Measurements from ENCODE around the gene MEGF9.

Gene MEGF9

DNA sequence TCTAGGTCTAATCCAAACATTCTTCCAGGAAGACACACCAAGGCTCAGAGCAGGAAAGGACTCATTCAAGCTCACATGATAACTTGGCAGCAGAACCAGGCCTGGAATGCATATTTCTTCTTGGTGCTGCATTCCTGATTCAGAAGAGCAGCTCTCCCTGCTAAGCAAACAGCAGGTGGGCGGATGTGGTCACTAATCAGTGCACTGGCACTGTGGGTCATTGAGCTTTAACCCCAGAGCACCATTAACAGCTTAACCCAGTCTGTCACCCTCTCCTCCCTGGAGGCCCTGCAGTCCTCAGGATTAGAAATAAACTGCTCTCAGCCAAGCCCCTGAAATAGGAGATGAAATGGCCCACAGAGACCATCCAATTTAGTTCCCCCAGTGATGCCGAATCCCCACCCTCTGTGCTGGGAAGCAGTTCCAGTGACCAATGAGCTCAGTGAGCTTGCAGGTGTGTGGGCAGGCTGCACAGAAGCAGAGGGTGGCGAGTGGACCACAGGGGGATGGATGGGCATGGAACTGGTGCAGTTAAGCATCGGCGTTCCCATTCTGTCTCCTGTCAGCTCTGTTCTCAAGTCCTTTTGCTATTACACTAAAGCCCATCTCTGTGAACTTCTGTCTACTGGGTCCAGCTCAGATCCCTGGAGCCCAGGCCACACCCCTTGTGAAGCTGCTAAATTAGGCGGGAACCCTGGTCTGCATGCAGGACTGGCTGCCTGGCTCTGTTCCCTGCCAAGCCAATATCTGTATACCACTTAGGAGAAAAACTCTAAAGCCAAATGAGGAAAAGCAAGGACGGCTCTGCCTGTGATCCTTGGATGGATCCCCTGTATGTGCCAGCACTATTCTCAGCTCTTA is 16.6 kb upstream of the MEGF9 start:
- Histone ChIP-seq H4K20me1 (ENCODE audit: low read depth, low read length) (no peaks in the 10 kb centered on the region), H3K9ac (ENCODE audit: low read length) (no peak overlapping the region), H3K36me3 (ENCODE audit: low read length) (no peaks in the 10 kb centered on the region), H3K79me2 (ENCODE audit: insufficient read depth, low read length) (no peaks in the 10 kb centered on the region), H3K27ac (ENCODE audit: low read depth, low read length) (no peak overlapping the region), H3K27me3 (ENCODE audit: low read length) (no peaks in the 10 kb centered on the region), H3F3A (ENCODE audit: insufficient read depth) (no peaks in the 10 kb centered on the region), H3K9me3 (ENCODE audit: insufficient read depth, low read length) (no peaks in the 10 kb centered on the region), H3K9me2 (replicated peaks; ENCODE audit: insufficient read depth, low read length) (no peaks in the 10 kb centered on the region), H3K4me2 (ENCODE audit: low read depth, low read length, poor library complexity, severe bottlenecking) (no peak overlapping the region), H3K4me3 (ENCODE audit: insufficient read depth, low read length, poor library complexity, severe bottlenecking) (no peak overlapping the region), H2AFZ (ENCODE audit: low read depth, low read length, severe bottlenecking) (no peak overlapping the region)
- TF ChIP-seq EZH2phosphoT487 (conservative IDR thresholded peaks at IDR 0.05; ENCODE audit: low read length), result no peak
- TF ChIP-seq, protein P1, sequence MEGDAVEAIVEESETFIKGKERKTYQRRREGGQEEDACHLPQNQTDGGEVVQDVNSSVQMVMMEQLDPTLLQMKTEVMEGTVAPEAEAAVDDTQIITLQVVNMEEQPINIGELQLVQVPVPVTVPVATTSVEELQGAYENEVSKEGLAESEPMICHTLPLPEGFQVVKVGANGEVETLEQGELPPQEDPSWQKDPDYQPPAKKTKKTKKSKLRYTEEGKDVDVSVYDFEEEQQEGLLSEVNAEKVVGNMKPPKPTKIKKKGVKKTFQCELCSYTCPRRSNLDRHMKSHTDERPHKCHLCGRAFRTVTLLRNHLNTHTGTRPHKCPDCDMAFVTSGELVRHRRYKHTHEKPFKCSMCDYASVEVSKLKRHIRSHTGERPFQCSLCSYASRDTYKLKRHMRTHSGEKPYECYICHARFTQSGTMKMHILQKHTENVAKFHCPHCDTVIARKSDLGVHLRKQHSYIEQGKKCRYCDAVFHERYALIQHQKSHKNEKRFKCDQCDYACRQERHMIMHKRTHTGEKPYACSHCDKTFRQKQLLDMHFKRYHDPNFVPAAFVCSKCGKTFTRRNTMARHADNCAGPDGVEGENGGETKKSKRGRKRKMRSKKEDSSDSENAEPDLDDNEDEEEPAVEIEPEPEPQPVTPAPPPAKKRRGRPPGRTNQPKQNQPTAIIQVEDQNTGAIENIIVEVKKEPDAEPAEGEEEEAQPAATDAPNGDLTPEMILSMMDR (IDR thresholded peaks at IDR 0.05; ENCODE audit: insufficient read depth, low read length, poor library complexity, severe bottlenecking), result no peak

DNA sequence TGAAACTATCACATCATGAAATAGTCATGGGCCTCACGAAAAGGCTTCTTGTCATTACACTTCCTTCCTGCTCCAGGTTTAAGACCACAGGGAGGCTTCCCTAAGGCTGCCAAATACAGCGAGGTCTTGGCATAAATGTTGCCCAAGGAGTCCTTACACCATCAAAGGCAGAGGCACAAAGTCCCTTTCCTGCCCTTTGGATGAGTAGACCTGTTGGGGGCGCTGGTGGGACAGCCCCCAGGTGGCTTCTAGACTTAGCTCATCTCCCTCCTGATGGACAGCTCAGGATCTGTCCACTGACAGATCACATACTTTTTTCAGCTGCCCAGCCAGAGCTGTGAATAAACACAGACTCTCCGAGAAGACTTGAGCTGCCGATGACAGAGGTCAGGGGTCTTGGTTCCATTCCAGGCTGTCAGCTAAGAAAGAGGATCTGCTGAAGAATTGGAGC is 15.5 kb upstream of the MEGF9 start:
- no peak for TF ChIP-seq EZH2phosphoT487 (conservative IDR thresholded peaks at IDR 0.05; ENCODE audit: low read length)
- TF ChIP-seq, protein P1 (IDR thresholded peaks at IDR 0.05; ENCODE audit: insufficient read depth, low read length, poor library complexity, severe bottlenecking), result no peak
- H3K4me3 ChIP-seq (ENCODE audit: insufficient read depth, low read length, poor library complexity, severe bottlenecking), result no peak overlapping the region
- H4K20me1 ChIP-seq (ENCODE audit: low read depth, low read length), result no peaks in the 10 kb centered on the region
- H3K27ac ChIP-seq (ENCODE audit: low read depth, low read length), result no peak overlapping the region
- no peak overlapping the region for H3K9ac ChIP-seq (ENCODE audit: low read length)
- no peaks in the 10 kb centered on the region for H3K36me3 ChIP-seq (ENCODE audit: low read length)
- no peaks in the 10 kb centered on the region for H3K79me2 ChIP-seq (ENCODE audit: insufficient read depth, low read length)
- no peaks in the 10 kb centered on the region for H3K9me2 ChIP-seq (replicated peaks; ENCODE audit: insufficient read depth, low read length)
- no peak overlapping the region for H3K4me2 ChIP-seq (ENCODE audit: low read depth, low read length, poor library complexity, severe bottlenecking)
- H2AFZ ChIP-seq (ENCODE audit: low read depth, low read length, severe bottlenecking), result no peak overlapping the region
- no peaks in the 10 kb centered on the region for H3K27me3 ChIP-seq (ENCODE audit: low read length)
- H3F3A ChIP-seq (ENCODE audit: insufficient read depth), result no peaks in the 10 kb centered on the region
- no peaks in the 10 kb centered on the region for H3K9me3 ChIP-seq (ENCODE audit: insufficient read depth, low read length)

- Histone ChIP-seq H2AFZ (ENCODE audit: low read depth, low read length, severe bottlenecking) (no peak overlapping the region), H3K4me3 (ENCODE audit: insufficient read depth, low read length, poor library complexity, severe bottlenecking) (no peak overlapping the region), H3K9me3 (ENCODE audit: insufficient read depth, low read length) (no peaks in the 10 kb centered on the region), H3K4me2 (ENCODE audit: low read depth, low read length, poor library complexity, severe bottlenecking) (no peak overlapping the region), H3K79me2 (ENCODE audit: insufficient read depth, low read length) (no peaks in the 10 kb centered on the region), H3K27me3 (ENCODE audit: low read length) (no peaks in the 10 kb centered on the region), H4K20me1 (ENCODE audit: low read depth, low read length) (no peaks in the 10 kb centered on the region), H3K9me2 (replicated peaks; ENCODE audit: insufficient read depth, low read length) (no peaks in the 10 kb centered on the region), H3F3A (ENCODE audit: insufficient read depth) (no peaks in the 10 kb centered on the region), H3K9ac (ENCODE audit: low read length) (no peak overlapping the region), H3K36me3 (ENCODE audit: low read length) (no peaks in the 10 kb centered on the region), H3K27ac (ENCODE audit: low read depth, low read length) (no peak overlapping the region)
- no peak for TF ChIP-seq EZH2phosphoT487 (conservative IDR thresholded peaks at IDR 0.05; ENCODE audit: low read length)
- TF ChIP-seq, protein P1 (IDR thresholded peaks at IDR 0.05; ENCODE audit: insufficient read depth, low read length, poor library complexity, severe bottlenecking), result no peak
Measured at GRCh38 chr9:120726484-120726883, 12.2 kb upstream of the MEGF9 start.

Measured in SU-DHL-6 (cell line).